Activated B cell treated with CpG ODN at 0.5 μM for 24 hours (primary cell): ENCODE data around the gene IP6K1. TPM values are rescaled to one million over a fixed set of nuclear protein-coding genes. Genes with fewer than 3 reads are reported as not detected.

Source experiments
- ATAC-seq: fragments of 200-7000 bp; cut with Tn5 transposase; one replicate; pipeline ENCODE4 v1.10.0; 2021; ENCODE audit warnings: low read depth, mild to moderate bottlenecking, moderate library complexity
- CTCF ChIA-PET: fragments of 350-600 bp; sonication (Branson Sonifier 250); formaldehyde crosslinking; loops from one replicate; lab custom pipeline; 2021; ENCODE audit warnings: antibody characterized with exemption; lab: Charles Lee
- POLR2A ChIA-PET: fragments of 350-600 bp; sonication (Branson Sonifier 250); formaldehyde crosslinking; loops from one replicate; lab custom pipeline; 2021; ENCODE audit warnings: antibody characterized with exemption; lab: Charles Lee
- DNase-seq: peaks from one replicate; pipeline ENCODE4 v3.0.0; 2022
- H3K27ac Mint-ChIP-seq: one replicate; pipeline ENCODE4 v1.8.0; 2020; ENCODE audit warnings: mixed read lengths
- H3K27me3 Mint-ChIP-seq: one replicate; pipeline ENCODE4 v1.8.0; 2021; ENCODE audit warnings: mixed read lengths
- H3K36me3 Mint-ChIP-seq: one replicate; pipeline ENCODE4 v1.8.0; 2021; ENCODE audit warnings: low read depth, mixed read lengths
- H3K4me1 Mint-ChIP-seq: one replicate; pipeline ENCODE4 v1.8.0; 2021; ENCODE audit warnings: mixed read lengths
- H3K4me3 Mint-ChIP-seq: one replicate; pipeline ENCODE4 v1.8.0; 2020; ENCODE audit warnings: mild to moderate bottlenecking, mixed read lengths
- H3K9me3 Mint-ChIP-seq: one replicate; pipeline ENCODE4 v1.8.0; 2020; ENCODE audit warnings: mixed read lengths
- CTCF ChIP-seq: fragments of 200-600 bp; IDR thresholded peaks from one replicate; pipeline ENCODE4 v1.8.0; 2022; ENCODE audit warnings: antibody characterized with exemption, mild to moderate bottlenecking
- intact Hi-C: fragments of 100-400 bp; cut with micrococcal nuclease; formaldehyde crosslinking; loops from one replicate; pipeline ENCODE4 v1.15.1; 2024
- total RNA-seq: library from RNA; stranded (reverse); gene quantifications from 2 replicates; pipeline ENCODE4 v1.2.3, GENCODE V29; 2022

The IP6K1 gene
- total RNA-seq, 1 donor from 2014 or later, result 47.6 TPM

GRCh38 chr3:49719214-49719884, 67.0 kb downstream of the IP6K1 start, which contains the start of gene AMIGO3:
Gene AMIGO3, minus strand, starts transcription at chr3:49719684. Its CDS starts 219 bp downstream, at chr3:49719465.
- ChIA-PET CTCF (interaction anchor here (0.8 to 1.7 kb wide), 5 partner anchors 11 to 120 kb away, joined by 3 to 8 read pairs (median 4); no protein-coding TSS in a partner anchor), POLR2A (interaction anchor here (0.8 to 1.9 kb wide), 6 partner anchors 11 to 179 kb away, joined by 3 to 10 read pairs (median 5); partner anchors contain the start of genes INKA1 and IP6K1)
- no peak for TF ChIP-seq CTCF
- peak; percentile 89 for DNase-seq
- ATAC-seq, result peak; percentile 67
- intact Hi-C loops, result loop anchor here (1.0 to 2.0 kb wide), 5 partner anchors 46 to 573 kb away; partner anchors contain the start of genes IFRD2 and IP6K1
- H3K4me3 Mint-ChIP-seq, result peak within 1 kb of the TSS; percentile 84
- H3K36me3 Mint-ChIP-seq, result peaks cover 32% of the 10 kb centered on the region
- no peaks in the 10 kb centered on the region for H3K9me3 Mint-ChIP-seq
- H3K27ac Mint-ChIP-seq, result peak within 1 kb of the TSS; percentile 83
- H3K4me1 Mint-ChIP-seq, result peaks cover 33% of the 10 kb centered on the region
- no peaks in the 10 kb centered on the region for H3K27me3 Mint-ChIP-seq

DNA sequence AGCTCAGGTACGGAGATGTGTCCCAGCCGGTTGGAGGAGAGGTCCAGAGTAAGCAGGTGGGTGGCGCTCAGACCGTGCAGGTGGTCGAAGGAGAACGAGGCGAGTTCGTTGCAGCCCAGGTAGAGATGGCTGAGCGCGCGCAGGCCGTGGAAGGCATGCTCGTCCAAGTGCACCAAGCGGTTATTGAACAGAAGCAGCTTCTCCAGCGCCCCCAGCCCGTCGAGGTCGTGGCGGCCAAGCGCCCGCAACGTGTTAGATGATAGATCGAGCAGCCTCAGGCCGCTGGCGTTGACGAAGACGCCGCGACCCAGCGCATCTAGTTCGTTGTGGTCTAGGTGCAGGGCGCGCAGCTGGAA, 67.5 kb downstream of the IP6K1 start:
- Mint-ChIP-seq H3K27me3 (no peaks in the 10 kb centered on the region), H3K36me3 (peaks cover 31% of the 10 kb centered on the region), H3K4me1 (peaks cover 30% of the 10 kb centered on the region), H3K9me3 (no peaks in the 10 kb centered on the region), H3K27ac (peak overlapping the region; percentile 83), H3K4me3 (peak overlapping the region; percentile 84)
- no peak for DNase-seq
- intact Hi-C loops, result loop anchor here (1.0 to 2.0 kb wide), 5 partner anchors 46 to 574 kb away; partner anchors contain the start of genes IFRD2 and IP6K1
- CTCF ChIA-PET, result interaction anchor here (0.8 to 1.7 kb wide), 5 partner anchors 10 to 120 kb away, joined by 3 to 8 read pairs (median 4); no protein-coding TSS in a partner anchor
- TF ChIP-seq CTCF, result no peak
- POLR2A ChIA-PET, result interaction anchor here (0.8 to 1.9 kb wide), 6 partner anchors 11 to 179 kb away, joined by 3 to 10 read pairs (median 5); partner anchors contain the start of genes INKA1 and IP6K1
- no peak for ATAC-seq

- Mint-ChIP-seq H3K27me3 (no peaks in the 10 kb centered on the region), H3K27ac (peak overlapping the region; percentile 83), H3K4me3 (peak overlapping the region; percentile 84), H3K36me3 (peaks cover 29% of the 10 kb centered on the region), H3K4me1 (peaks cover 28% of the 10 kb centered on the region), H3K9me3 (no peaks in the 10 kb centered on the region)
- DNase-seq (no peak), ATAC-seq (no peak)
- ChIA-PET CTCF (interaction anchor here (0.8 to 1.2 kb wide), 2 partner anchors 15 to 87 kb away, joined by 3 to 5 read pairs; no protein-coding TSS in a partner anchor), POLR2A (interaction anchor here (0.6 to 1.9 kb wide), 7 partner anchors 12 to 240 kb away, joined by 3 to 6 read pairs (median 5); partner anchors contain the start of genes INKA1 and IP6K1)
- TF ChIP-seq CTCF, result no peak
- intact Hi-C loops, result loop anchor here (2.0 kb wide), 1 partner anchor 575 kb away; the partner anchor contains the start of gene IFRD2
These were observed 68.1 kb downstream of the IP6K1 start for GRCh38 chr3:49717959-49718857.

DNA sequence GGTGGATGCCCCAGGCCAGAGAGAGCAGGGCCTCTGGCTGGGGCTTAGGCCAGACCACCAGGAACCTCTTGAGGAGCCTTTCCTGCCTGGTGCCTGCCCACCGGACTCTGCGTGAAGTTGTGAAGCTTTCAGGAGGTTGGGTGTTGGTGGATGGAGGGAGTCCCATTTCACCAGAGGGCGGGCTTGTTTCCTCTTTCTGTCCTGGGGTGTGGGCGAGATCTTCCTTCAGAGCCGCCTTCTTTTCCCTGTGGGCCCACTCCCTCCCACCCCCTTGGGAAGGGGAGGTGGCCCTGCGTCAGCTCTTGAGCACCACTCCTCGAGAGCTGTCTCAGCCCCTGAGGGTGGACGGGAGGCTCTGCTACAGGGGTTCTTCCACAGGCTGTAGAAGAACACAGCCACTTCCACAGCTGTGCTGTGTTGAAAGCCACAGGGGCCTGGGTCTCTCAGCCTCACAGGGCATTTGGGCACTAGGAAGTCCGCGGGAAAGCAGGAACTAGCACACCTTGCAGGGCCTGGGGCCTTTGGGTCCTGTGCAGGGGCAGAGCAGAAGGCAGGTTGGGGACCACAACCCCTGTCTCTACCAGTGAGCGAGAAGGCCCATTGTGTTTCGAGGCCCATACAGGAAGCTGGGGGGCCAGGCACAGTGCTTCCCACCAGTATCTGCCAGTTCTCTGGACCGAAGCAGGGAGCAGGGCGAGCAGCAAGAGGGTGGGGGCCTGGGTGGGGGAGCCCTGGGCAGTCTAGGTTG, 69.0 kb downstream of the IP6K1 start:
- Mint-ChIP-seq H3K27me3 (no peaks in the 10 kb centered on the region), H3K9me3 (no peaks in the 10 kb centered on the region), H3K36me3 (peaks cover 24% of the 10 kb centered on the region), H3K4me3 (no peak overlapping the region), H3K27ac (no peak overlapping the region), H3K4me1 (peaks cover 20% of the 10 kb centered on the region)
- no peak for TF ChIP-seq CTCF
- ChIA-PET POLR2A (interaction anchor here (0.6 kb wide), 2 partner anchors 231 to 241 kb away, joined by 3 to 4 read pairs; no protein-coding TSS in a partner anchor), CTCF (no interaction called here)
- ATAC-seq, result no peak
- no peak for DNase-seq
- intact Hi-C loops, result no loop called here
